Esophagus muscularis mucosa (tissue), 4 donors: ENCODE results near the gene MS4A10. TPM values are rescaled to one million over a fixed set of nuclear protein-coding genes. Genes with fewer than 3 reads are reported as not detected.

Source experiments
- DNase-seq: peaks from one replicate; pipeline ENCODE4 v3.0.0-alpha.2; 2017; ENCODE audit errors: extremely low spot score
- H3K27ac ChIP-seq, 4 donors: fragments of 200-600 bp; sonication (generic); replicated peaks in 1 of 4; 1 replicate in 3 of 4; 2 replicates in 1 of 4; pipeline ENCODE4 v1.5.1; 2016 to 2019; ENCODE audit warnings: mild to moderate bottlenecking in 1 of 4
- H3K27me3 ChIP-seq, 4 donors: fragments of 200-600 bp; sonication (generic); one replicate each; pipeline versions ENCODE4 v1.5.1 to v1.6.0; 2016 to 2019
- H3K36me3 ChIP-seq, 4 donors: fragments of 200-600 bp; sonication (generic); one replicate each; pipeline ENCODE4 v1.5.1; 2016 to 2019
- H3K4me1 ChIP-seq, 4 donors: fragments of 200-600 bp; sonication (generic); one replicate each; pipeline ENCODE4 v1.5.1; 2016 to 2019
- H3K4me3 ChIP-seq, 4 donors: fragments of 200-600 bp; sonication (generic); 1 replicate in 2 of 4; 2 replicates in 2 of 4; pipeline ENCODE4 v1.5.1; 2016 to 2019; ENCODE audit warnings: mild to moderate bottlenecking in 4 of 4, moderate library complexity in 1 of 4
- H3K9me3 ChIP-seq, 4 donors: fragments of 200-600 bp; sonication (generic); 1 replicate in 3 of 4; 2 replicates in 1 of 4; pipeline ENCODE4 v1.5.1; 2016 to 2019
- CTCF ChIP-seq, 3 experiments: fragments of 200-600 bp in 2 of 3; fragments of 450-650 bp in 1 of 3; sonication (generic) in 2 of 3; IDR thresholded peaks; one replicate each; pipeline ENCODE4 v1.5.1; 2017 to 2019; ENCODE audit warnings: antibody characterized with exemption in 3 of 3, mild to moderate bottlenecking in 2 of 3, moderate library complexity in 1 of 3
- EP300 ChIP-seq: sonication (generic); formaldehyde crosslinking; IDR thresholded peaks from one replicate; pipeline ENCODE4 v1.6.1; 2017; ENCODE audit warnings: antibody characterized with exemption
- POLR2A ChIP-seq: fragments of 450-650 bp; IDR thresholded peaks from one replicate; pipeline ENCODE4 v1.6.1; 2017; ENCODE audit warnings: antibody characterized with exemption, moderate library complexity, mild to moderate bottlenecking, low read depth
- POLR2AphosphoS5 ChIP-seq, 2 donors: sonication (generic); formaldehyde crosslinking; IDR thresholded peaks; one replicate each; pipeline ENCODE4 v1.6.1; 2017; ENCODE audit warnings: antibody characterized with exemption in 2 of 2
- WGBS: methylation state at CpG from one replicate; pipeline ENCODE4 v1.1.5; 2018; 5-methylcytosine and 5-hydroxymethylcytosine counted together
- intact Hi-C: fragments of 100-400 bp; cut with DNase I; formaldehyde crosslinking; loops from one replicate; pipeline ENCODE4 v1.15.1; 2023
- total RNA-seq, 4 donors: library from RNA; depleted of rRNA; stranded (reverse); fragments of >200 nt; gene quantifications; one replicate each; pipeline versions ENCODE4 v1.1.0 to v1.2.1, GENCODE V29; 2016

The MS4A10 gene
- total RNA-seq, 4 donors from 2014 or later, result not detected

GRCh38 chr11:60761436-60762190 is 23.5 kb upstream of the MS4A10 start:
- Histone ChIP-seq H3K9me3 (no peaks in the 10 kb centered on the region), H3K36me3 (no peaks in the 10 kb centered on the region), H3K4me1 (no peaks in the 10 kb centered on the region), H3K27ac (no peak overlapping the region), H3K4me3 (no peak overlapping the region), H3K27me3 (peaks cover 0 to 37% (median 0%) of the 10 kb centered on the region in 4 donors)
- DNase-seq, result no peak
- TF ChIP-seq POLR2A, result no peak
- no peak for TF ChIP-seq EP300
- TF ChIP-seq CTCF (IDR thresholded peaks at IDR 0.05), result no peak
- TF ChIP-seq POLR2AphosphoS5 (IDR thresholded peaks at IDR 0.05), result no peak
- 47% methylated on average over 4 of the region's 4 CpGs for WGBS
- intact Hi-C loops, result no loop called here

GRCh38 chr11:60762851-60763691 is 22.1 kb upstream of the MS4A10 start:
- H3K4me1 ChIP-seq, result peaks cover 0 to 4% (median 0%) of the 10 kb centered on the region in 4 donors
- 62% methylated on average over 11 of the region's 11 CpGs for WGBS
- no peak for TF ChIP-seq EP300
- TF ChIP-seq CTCF (IDR thresholded peaks at IDR 0.05), result no peak
- no peak for TF ChIP-seq POLR2AphosphoS5 (IDR thresholded peaks at IDR 0.05)
- no peak for TF ChIP-seq POLR2A
- peaks cover 0 to 42% (median 2%) of the 10 kb centered on the region in 4 donors for H3K27me3 ChIP-seq
- intact Hi-C loops, result no loop called here
- DNase-seq, result no peak
- H3K4me3 ChIP-seq, result no peak overlapping the region
- H3K36me3 ChIP-seq, result no peaks in the 10 kb centered on the region
- H3K9me3 ChIP-seq, result no peaks in the 10 kb centered on the region
- no peak overlapping the region for H3K27ac ChIP-seq

GRCh38 chr11:60763692-60764369 is 21.3 kb upstream of the MS4A10 start:
- H3K36me3 ChIP-seq, result no peaks in the 10 kb centered on the region
- peaks cover 0 to 47% (median 2%) of the 10 kb centered on the region in 4 donors for H3K27me3 ChIP-seq
- peaks cover 0 to 4% (median 0%) of the 10 kb centered on the region in 4 donors for H3K4me1 ChIP-seq
- TF ChIP-seq POLR2AphosphoS5 (IDR thresholded peaks at IDR 0.05) (no peak), POLR2A (no peak), CTCF (IDR thresholded peaks at IDR 0.05) (no peak), EP300 (no peak)
- H3K4me3 ChIP-seq, result no peak overlapping the region
- DNase-seq, result no peak
- H3K27ac ChIP-seq, result no peak overlapping the region
- WGBS, result 93% methylated on average over 11 of the region's 11 CpGs
- H3K9me3 ChIP-seq, result no peaks in the 10 kb centered on the region
- intact Hi-C loops, result no loop called here

- H3K27me3 ChIP-seq, result peaks cover 0 to 51% (median 2%) of the 10 kb centered on the region in 4 donors
- intact Hi-C loops, result no loop called here
These were observed 20.3 kb upstream of the MS4A10 start for GRCh38 chr11:60764879-60765278.

More at GRCh38 chr11:60764879-60765278, 20.3 kb upstream of the MS4A10 start:
- WGBS, result 38% methylated on average over 1 of the region's 1 CpG
- no peaks in the 10 kb centered on the region for H3K36me3 ChIP-seq
- H3K4me1 ChIP-seq, result peaks cover 0 to 4% (median 0%) of the 10 kb centered on the region in 4 donors
- DNase-seq, result no peak
- H3K27ac ChIP-seq, result no peak overlapping the region
- no peak overlapping the region for H3K4me3 ChIP-seq
- no peaks in the 10 kb centered on the region for H3K9me3 ChIP-seq
- TF ChIP-seq POLR2A, result no peak
- no peak for TF ChIP-seq EP300
- TF ChIP-seq POLR2AphosphoS5 (IDR thresholded peaks at IDR 0.05), result no peak
- no peak for TF ChIP-seq CTCF (IDR thresholded peaks at IDR 0.05)
